DOHH2 (cell line): ENCODE data around the gene APOL4.

Source experiments
- H3F3A ChIP-seq: fragments of 200-600 bp; sonication (generic), shearing (Covaris generic); 2 replicates; pipeline ENCODE4 v1.6.0; 2016; ENCODE audit warnings: antibody characterized with exemption, mild to moderate bottlenecking; ENCODE audit not compliant: control insufficient read depth, insufficient read depth
- H3K27ac ChIP-seq: fragments of 200-600 bp; sonication (generic); 2 replicates; pipeline ENCODE4 v1.5.1; 2014; ENCODE audit warnings: low read depth, mild to moderate bottlenecking, low read length, moderate library complexity
- H3K27me3 ChIP-seq: fragments of 200-600 bp; sonication (generic); 2 replicates; pipeline ENCODE4 v1.6.1; 2014; ENCODE audit warnings: mild to moderate bottlenecking, low read length, mixed read lengths; ENCODE audit not compliant: control insufficient read depth
- H3K36me3 ChIP-seq: fragments of 200-600 bp; sonication (generic); 2 replicates; pipeline ENCODE4 v1.6.1; 2014; ENCODE audit warnings: mild to moderate bottlenecking, low read length, moderate library complexity, mixed read lengths; ENCODE audit not compliant: control insufficient read depth
- H3K4me1 ChIP-seq: fragments of 200-600 bp; sonication (generic); 2 replicates; pipeline ENCODE4 v1.6.1; 2014; ENCODE audit warnings: mild to moderate bottlenecking, low read length, mixed read lengths; ENCODE audit not compliant: control insufficient read depth
- H3K4me2 ChIP-seq: fragments of 200-600 bp; sonication (generic); 2 replicates; pipeline ENCODE4 v1.6.0; 2014; ENCODE audit warnings: mild to moderate bottlenecking, low read length, moderate library complexity
- H3K4me3 ChIP-seq: fragments of 200-600 bp; sonication (generic); 2 replicates; pipeline ENCODE4 v1.5.1; 2014; ENCODE audit warnings: mild to moderate bottlenecking, low read length, mixed read lengths
- H3K79me2 ChIP-seq: fragments of 200-600 bp; sonication (generic); 2 replicates; pipeline ENCODE4 v1.6.1; 2014; ENCODE audit warnings: mild to moderate bottlenecking, low read length, mixed read lengths; ENCODE audit not compliant: control insufficient read depth
- H3K9me2 ChIP-seq: fragments of 200-600 bp; sonication (generic); replicated peaks from 2 replicates; pipeline ENCODE4 v1.6.1; 2014; ENCODE audit warnings: mild to moderate bottlenecking, low read length, mixed read lengths; ENCODE audit not compliant: control insufficient read depth
- H3K9me3 ChIP-seq: fragments of 200-600 bp; sonication (generic); 2 replicates; pipeline ENCODE4 v1.6.1; 2014; ENCODE audit warnings: antibody characterized with exemption, low read length, mixed read lengths; ENCODE audit not compliant: control insufficient read depth, insufficient read depth
- H4K20me1 ChIP-seq: fragments of 200-600 bp; sonication (generic); 2 replicates; pipeline ENCODE4 v1.6.0; 2014; ENCODE audit warnings: low read depth, mild to moderate bottlenecking, antibody characterized with exemption, low read length, moderate library complexity; ENCODE audit not compliant: control insufficient read depth, insufficient read depth
- EZH2phosphoT487 ChIP-seq: fragments of 200-600 bp; sonication (generic); IDR thresholded peaks from 2 replicates; pipeline ENCODE4 v1.6.1; 2017; ENCODE audit warnings: borderline replicate concordance, mild to moderate bottlenecking, antibody characterized with exemption, low read length, moderate library complexity, mixed read lengths
- TF ChIP-seq, protein P1 (sequence below): fragments of 200-600 bp; sonication (generic); IDR thresholded peaks from one replicate; pipeline ENCODE4 v1.5.1; 2014; ENCODE audit warnings: antibody characterized with exemption, mild to moderate bottlenecking, low read depth, low read length; ENCODE audit not compliant: poor library complexity, severe bottlenecking

Gene APOL4

DNA sequence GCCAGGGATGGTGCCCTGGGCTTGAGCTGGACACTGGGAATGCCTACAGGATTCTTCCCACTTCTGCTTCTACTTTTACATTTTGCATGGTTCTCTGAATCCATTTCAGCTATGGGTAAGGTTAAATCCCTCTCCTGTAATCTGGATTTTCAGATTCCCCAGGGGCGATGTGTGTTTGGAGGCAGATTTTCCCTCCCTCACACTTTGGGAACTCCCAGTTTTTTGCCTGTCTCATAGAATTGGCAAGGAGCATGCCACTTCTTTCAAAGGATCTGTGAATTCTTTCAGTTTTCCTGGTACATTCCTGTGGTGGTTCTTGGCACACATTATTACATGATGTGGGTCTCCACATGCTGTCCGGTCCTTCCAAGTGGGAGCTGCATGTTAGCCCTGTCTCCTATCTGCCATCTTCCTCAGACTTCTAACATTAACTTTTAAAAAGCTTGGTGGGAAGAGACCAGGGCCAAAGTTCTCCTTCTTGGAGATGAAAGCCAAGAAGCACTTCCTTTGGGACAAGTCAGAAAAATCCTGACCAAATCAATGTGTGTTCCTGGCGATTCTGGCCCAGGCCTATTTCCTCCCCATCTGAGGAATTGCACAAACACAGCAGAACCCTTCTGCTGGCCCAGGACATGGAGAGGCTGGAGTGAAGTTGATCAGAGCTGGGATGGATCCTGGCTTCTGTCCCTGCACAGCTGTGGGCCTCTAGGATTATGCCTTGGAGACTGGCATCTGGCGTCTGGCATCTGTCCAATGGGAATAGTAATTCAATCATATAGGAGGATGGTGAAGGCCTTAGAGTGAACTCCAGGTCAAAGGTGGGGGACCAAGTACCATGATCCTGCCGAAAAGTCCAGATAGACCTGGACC lies 43.1 kb upstream of the APOL4 start:
- H3K4me2 ChIP-seq: no peak overlapping the region

DNA sequence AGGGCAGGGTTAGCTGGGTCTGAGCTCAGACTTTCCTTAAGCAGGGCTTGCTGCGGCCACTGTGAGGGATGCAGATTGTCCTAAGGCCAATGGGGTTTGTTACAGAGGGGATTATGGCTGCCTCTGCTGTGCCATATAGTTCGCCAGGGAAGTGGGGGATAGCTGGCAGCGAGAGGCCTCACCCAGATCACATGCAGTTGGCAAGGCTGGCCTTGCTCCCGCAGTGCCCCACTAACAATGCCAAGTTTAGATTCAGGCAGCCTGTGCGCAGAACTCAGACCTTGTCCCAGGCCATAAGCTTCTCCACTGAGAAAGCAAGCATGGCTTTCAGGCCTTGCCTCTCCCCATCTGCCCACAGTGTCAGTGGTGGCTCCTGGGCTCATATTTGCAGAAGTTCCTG lies 42.4 kb upstream of the APOL4 start:
- TF ChIP-seq, protein P1, sequence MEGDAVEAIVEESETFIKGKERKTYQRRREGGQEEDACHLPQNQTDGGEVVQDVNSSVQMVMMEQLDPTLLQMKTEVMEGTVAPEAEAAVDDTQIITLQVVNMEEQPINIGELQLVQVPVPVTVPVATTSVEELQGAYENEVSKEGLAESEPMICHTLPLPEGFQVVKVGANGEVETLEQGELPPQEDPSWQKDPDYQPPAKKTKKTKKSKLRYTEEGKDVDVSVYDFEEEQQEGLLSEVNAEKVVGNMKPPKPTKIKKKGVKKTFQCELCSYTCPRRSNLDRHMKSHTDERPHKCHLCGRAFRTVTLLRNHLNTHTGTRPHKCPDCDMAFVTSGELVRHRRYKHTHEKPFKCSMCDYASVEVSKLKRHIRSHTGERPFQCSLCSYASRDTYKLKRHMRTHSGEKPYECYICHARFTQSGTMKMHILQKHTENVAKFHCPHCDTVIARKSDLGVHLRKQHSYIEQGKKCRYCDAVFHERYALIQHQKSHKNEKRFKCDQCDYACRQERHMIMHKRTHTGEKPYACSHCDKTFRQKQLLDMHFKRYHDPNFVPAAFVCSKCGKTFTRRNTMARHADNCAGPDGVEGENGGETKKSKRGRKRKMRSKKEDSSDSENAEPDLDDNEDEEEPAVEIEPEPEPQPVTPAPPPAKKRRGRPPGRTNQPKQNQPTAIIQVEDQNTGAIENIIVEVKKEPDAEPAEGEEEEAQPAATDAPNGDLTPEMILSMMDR: no peak
- no peak for TF ChIP-seq EZH2phosphoT487
- H3K36me3 ChIP-seq: no peaks in the 10 kb centered on the region
- H3K4me1 ChIP-seq: peaks cover 9% of the 10 kb centered on the region
- H3K9me2 ChIP-seq: no peaks in the 10 kb centered on the region
- H3K79me2 ChIP-seq: no peaks in the 10 kb centered on the region
- 0 out of 2 replicates have a peak, but pooled peaks cover 3% of the 10 kb centered on the region for H3K9me3 ChIP-seq
- H3K4me3 ChIP-seq: no peak overlapping the region
- no peaks in the 10 kb centered on the region for H4K20me1 ChIP-seq
- H3K27ac ChIP-seq: no peak overlapping the region
- H3F3A ChIP-seq: no peaks in the 10 kb centered on the region
- no peak overlapping the region for H3K4me2 ChIP-seq
- no peaks in the 10 kb centered on the region; the same call in 1 of the 2 replicates for H3K27me3 ChIP-seq

More for the DNA sequence above, 43.1 kb upstream of the APOL4 start:
- Histone ChIP-seq H3K27me3 (no peaks in the 10 kb centered on the region; the same call in 1 of the 2 replicates), H3K79me2 (no peaks in the 10 kb centered on the region), H3K27ac (no peak overlapping the region), H3K4me3 (no peak overlapping the region), H4K20me1 (no peaks in the 10 kb centered on the region), H3F3A (no peaks in the 10 kb centered on the region), H3K9me2 (no peaks in the 10 kb centered on the region), H3K4me1 (peaks cover 2% of the 10 kb centered on the region), H3K36me3 (no peaks in the 10 kb centered on the region), H3K9me3 (peaks cover 5% of the 10 kb centered on the region; the same call in 1 of the 2 replicates)
- TF ChIP-seq, protein P1: no peak
- TF ChIP-seq EZH2phosphoT487: no peak

DNA sequence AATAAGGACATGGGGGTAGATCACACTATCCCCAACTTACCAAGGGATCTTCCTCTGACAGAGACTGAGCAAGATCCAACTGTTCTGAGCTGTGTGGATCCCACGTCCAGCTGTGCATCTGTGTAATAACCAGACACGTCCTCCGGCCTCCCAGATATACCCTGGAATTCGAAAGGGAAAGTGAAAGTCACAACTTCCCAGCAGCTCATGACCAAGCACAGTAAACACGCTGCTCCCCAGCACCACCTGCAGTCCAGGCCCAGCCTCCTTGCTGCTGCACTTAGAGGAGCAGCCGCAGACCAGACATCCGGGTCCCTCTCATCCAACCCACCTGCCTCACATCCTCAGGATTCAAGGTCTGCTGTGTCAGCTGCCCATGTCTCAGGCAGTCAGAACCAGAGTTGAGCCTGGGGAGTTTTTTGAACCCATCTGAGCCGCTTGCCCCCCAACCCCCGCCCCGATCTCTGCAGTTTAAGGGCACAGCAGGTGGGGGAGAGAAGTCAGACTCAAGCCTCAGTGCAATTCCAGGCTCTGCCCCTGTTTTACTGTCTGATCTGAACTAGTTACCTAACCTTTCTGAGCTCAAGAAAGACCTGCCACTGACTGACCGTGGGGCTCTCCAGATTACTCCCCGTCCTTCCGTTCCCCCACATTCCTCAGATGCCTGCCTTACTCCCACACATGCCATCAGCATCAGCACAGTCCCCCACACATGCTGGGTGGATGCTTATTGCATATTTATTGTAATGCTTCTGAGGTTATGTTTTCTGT lies 38.0 kb upstream of the APOL4 start, which contains the start of gene APOL2:
APOL2 (minus strand) TSS at position 127 of the 771 bp plus-strand sequence. CDS start 6,365 bp downstream, outside the sequence.
- Histone ChIP-seq H3K27ac (no peak within 1 kb of the TSS), H3K4me3 (peak within 1 kb of the TSS; percentile 72), H3K4me1 (peaks cover 16% of the 10 kb centered on the region), H3K79me2 (no peaks in the 10 kb centered on the region), H4K20me1 (no peaks in the 10 kb centered on the region), H3K9me3 (no peaks in the 10 kb centered on the region), H3K27me3 (no peaks in the 10 kb centered on the region; the same call in 1 of the 2 replicates), H3K36me3 (no peaks in the 10 kb centered on the region), H3K4me2 (peak within 1 kb of the TSS; percentile 85), H3K9me2 (no peaks in the 10 kb centered on the region), H3F3A (no peaks in the 10 kb centered on the region)
- TF ChIP-seq, protein P1: peak; percentile 76
- TF ChIP-seq EZH2phosphoT487: no peak
